Stomach (tissue), 9 donors: ENCODE measurements around the gene MMAA. TPM values are rescaled to one million over a fixed set of nuclear protein-coding genes. Genes with fewer than 3 reads are reported as not detected.

Experiments used
- DNase-seq, 2 donors: peaks; one replicate each; pipeline versions ENCODE4 v3.0.0 to v3.0.0-alpha.2; 2013 to 2019
- H3K27ac ChIP-seq, 5 donors: fragments of 200-600 bp in 4 of 5; sonication (generic) in 4 of 5; one replicate each; pipeline ENCODE4 v1.5.1; 2013 to 2019; ENCODE audit warnings: mild to moderate bottlenecking in 1 of 5, moderate library complexity in 1 of 5
- H3K27me3 ChIP-seq, 3 donors: fragments of 200-600 bp; sonication (generic); one replicate each; pipeline ENCODE4 v1.5.1; 2017 to 2019; ENCODE audit warnings: mixed run types in 1 of 3
- H3K36me3 ChIP-seq, 4 donors: fragments of 200-600 bp; sonication (generic); 1 replicate in 3 of 4; 2 replicates in 1 of 4; pipeline ENCODE4 v1.5.1; 2016 to 2019
- H3K4me1 ChIP-seq, 4 donors: fragments of 200-600 bp; sonication (generic); one replicate each; pipeline ENCODE4 v1.5.1; 2016 to 2019
- H3K4me3 ChIP-seq, 4 donors: fragments of 200-600 bp; sonication (generic) in 3 of 4; one replicate each; pipeline ENCODE4 v1.5.1; 2016 to 2019; ENCODE audit warnings: mild to moderate bottlenecking in 1 of 4
- H3K9me3 ChIP-seq, 4 donors: fragments of 200-600 bp; sonication (generic); one replicate each; pipeline ENCODE4 v1.5.1; 2016 to 2019
- CTCF ChIP-seq, 7 experiments: fragments of 450-650 bp in 4 of 7; fragments of 200-600 bp in 3 of 7; sonication (generic) in 3 of 7; IDR thresholded peaks; one replicate each; pipeline ENCODE4 v1.5.1; 2016 to 2019; ENCODE audit warnings: antibody characterized with exemption in 7 of 7, control low read depth in 2 of 7, mild to moderate bottlenecking in 1 of 7
- EP300 ChIP-seq: sonication (generic); formaldehyde crosslinking; IDR thresholded peaks from one replicate; pipeline ENCODE4 v1.6.1; 2017; ENCODE audit warnings: antibody characterized with exemption
- POLR2A ChIP-seq, 4 donors: fragments of 450-650 bp; IDR thresholded peaks; one replicate each; pipeline ENCODE4 v1.6.1; 2016; ENCODE audit warnings: antibody characterized with exemption in 4 of 4, control low read depth in 2 of 4, mild to moderate bottlenecking in 1 of 4, moderate library complexity in 1 of 4
- POLR2AphosphoS5 ChIP-seq, 3 donors: sonication (generic); formaldehyde crosslinking; IDR thresholded peaks; one replicate each; pipeline ENCODE4 v1.6.1; 2016; ENCODE audit warnings: antibody characterized with exemption in 3 of 3
- WGBS, 5 donors: extraction: QIAGEN DNeasy Blood & Tissue Kit in 3 of 5; methylation state at CpG; one replicate each; pipeline versions ENCODE4 v1.1.5 to v1.1.7; 2013 to 2018; 5-methylcytosine and 5-hydroxymethylcytosine counted together
- intact Hi-C: fragments of 100-400 bp; cut with DNase I; formaldehyde crosslinking; loops from one replicate; pipeline ENCODE4 v1.15.1; 2023; ENCODE audit warnings: low total_unique reads
- polyA plus RNA-seq, 3 donors: library from polyadenylated mRNA; stranded (reverse); fragments of 200-250 nt; gene quantifications; one replicate each; pipeline ENCODE4 v1.2.3, GENCODE V29; 2013
- total RNA-seq, 5 donors: library from RNA; depleted of rRNA; stranded (reverse); fragments of >200 nt; gene quantifications; one replicate each; pipeline versions ENCODE4 v1.1.0 to v1.2.3, GENCODE V29; 2014 to 2016
- donor health status: healthy with polysubstance abuse.
- donor health status: Bipolar disorder and iron deficiency.
- donor health status: healthy.

MMAA gene
- total and polyA plus RNA-seq, 8 donors: 0.29 to 13.2 (median 6.2) TPM

DNA sequence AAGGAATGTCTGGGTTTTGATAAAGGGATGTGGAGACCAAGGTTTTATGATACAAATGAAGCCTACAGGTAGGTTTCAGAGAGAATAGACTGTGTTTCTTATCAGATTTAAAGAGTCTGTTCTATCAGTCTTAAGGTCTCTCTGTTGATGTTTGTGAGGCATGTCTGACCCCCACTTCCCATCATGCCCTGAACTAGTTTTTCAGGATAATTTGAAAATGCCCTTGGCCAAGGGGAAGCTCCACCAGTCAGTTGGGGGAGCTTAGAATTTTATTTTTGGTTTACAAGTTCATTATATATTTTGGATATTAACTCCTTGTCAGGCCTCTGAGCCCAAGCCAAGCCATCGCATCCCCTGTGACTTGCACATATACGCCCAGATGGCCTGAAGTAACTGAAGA, 79.3 kb downstream of the MMAA start:
- no peaks in the 10 kb centered on the region for H3K4me1 ChIP-seq
- H3K36me3 ChIP-seq: no peaks in the 10 kb centered on the region
- DNase-seq: no peak
- intact Hi-C loops: no loop called here
- 87 to 97% (median 96%) methylated on average over 2 of the region's 2 CpGs for WGBS, 5 donors
- H3K9me3 ChIP-seq: no peaks in the 10 kb centered on the region
- no peak for TF ChIP-seq EP300
- TF ChIP-seq POLR2A (IDR thresholded peaks at IDR 0.05): no peak
- TF ChIP-seq CTCF (IDR thresholded peaks at IDR 0.05): no peak
- no peak for TF ChIP-seq POLR2AphosphoS5 (IDR thresholded peaks at IDR 0.05)
- H3K27ac ChIP-seq: no peak overlapping the region
- H3K27me3 ChIP-seq: no peaks in the 10 kb centered on the region
- no peak overlapping the region for H3K4me3 ChIP-seq

DNA sequence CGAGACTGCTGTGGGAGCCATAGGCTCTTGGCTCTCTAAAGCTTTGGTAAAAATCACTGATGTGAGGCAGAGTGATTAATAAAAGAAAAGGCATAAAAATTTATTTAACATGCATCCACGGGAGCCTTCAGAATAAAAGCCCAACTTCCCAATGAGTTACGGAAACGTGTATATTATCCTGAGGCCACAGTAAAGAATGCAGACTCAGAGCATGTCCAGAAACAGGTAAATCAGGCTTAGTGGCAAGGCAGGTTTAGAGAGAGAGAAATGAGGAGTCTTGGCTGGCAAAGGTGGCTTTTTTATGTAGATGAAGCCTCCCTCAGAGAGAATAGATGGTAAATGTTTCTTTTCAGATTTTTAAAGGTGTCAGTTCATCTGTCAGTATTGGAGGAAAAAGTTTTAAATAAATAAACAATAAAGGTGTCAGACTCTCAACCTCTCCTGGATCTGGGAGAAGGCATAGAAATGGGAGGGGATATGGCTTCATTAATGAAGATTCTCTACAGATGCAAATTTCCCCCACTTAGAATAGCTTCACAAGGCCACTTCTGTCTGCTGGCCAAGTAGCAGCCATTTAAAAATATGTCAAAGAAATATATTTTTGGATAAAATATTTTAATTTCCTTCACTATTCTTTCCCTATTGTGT, 84.8 kb downstream of the MMAA start:
- Histone ChIP-seq H3K4me1 (peaks cover 0 to under 1% (median 0%) of the 10 kb centered on the region in 4 donors), H3K36me3 (no peaks in the 10 kb centered on the region), H3K27ac (no peak overlapping the region), H3K27me3 (no peaks in the 10 kb centered on the region), H3K9me3 (no peaks in the 10 kb centered on the region), H3K4me3 (no peak overlapping the region)
- 22 to 51% (median 28%) methylated on average over 4 of the region's 4 CpGs for WGBS, 5 donors
- TF ChIP-seq POLR2AphosphoS5 (IDR thresholded peaks at IDR 0.05) (no peak), CTCF (IDR thresholded peaks at IDR 0.05) (no peak), EP300 (no peak)
- DNase-seq: peak in 1 of 2 donors; percentile 76
- intact Hi-C loops: no loop called here

- no peak overlapping the region for H3K4me3 ChIP-seq
- intact Hi-C loops: no loop called here
- DNase-seq: peak in 1 of 2 donors; percentile 19
- H3K27me3 ChIP-seq: no peaks in the 10 kb centered on the region
- H3K27ac ChIP-seq: no peak overlapping the region
- H3K36me3 ChIP-seq: no peaks in the 10 kb centered on the region
- TF ChIP-seq POLR2A (IDR thresholded peaks at IDR 0.05) (no peak), POLR2AphosphoS5 (IDR thresholded peaks at IDR 0.05) (no peak), EP300 (no peak), CTCF (IDR thresholded peaks at IDR 0.05) (no peak)
- H3K4me1 ChIP-seq: peaks cover 0 to 14% (median 8%) of the 10 kb centered on the region in 4 donors
- H3K9me3 ChIP-seq: peaks cover 0 to 17% (median 14%) of the 10 kb centered on the region in 4 donors
- 36 to 78% (median 63%) methylated on average over 1 of the region's 1 CpG for WGBS, 5 donors
Measured at GRCh38 chr4:145709336-145709735, 90.2 kb downstream of the MMAA start.

Other genes starting within 250 kb of the MMAA start
- 10 to 100 TPM in 4 of 5 donors, 1 to 10 TPM in 1; 9.3 to 50.5 (median 21.0) TPM for gene SMAD1, start 137.5 kb upstream of the MMAA start, total RNA-seq
- 10 to 100 TPM in 1 of 3 donors, 1 to 10 TPM in 2; 3.6 to 10.8 (median 7.4) TPM for gene SMAD1, start 137.5 kb upstream of the MMAA start, polyA plus RNA-seq
- gene C4orf51, start 60.8 kb downstream of the MMAA start, total RNA-seq: not detected
- gene C4orf51, start 60.8 kb downstream of the MMAA start, polyA plus RNA-seq: not detected